ENCODE results near the gene VWF. TPM values are rescaled to one million over a fixed set of nuclear protein-coding genes. Genes with fewer than 3 reads are reported as not detected.

The VWF gene
- total RNA-seq, 1 experiment from 2014 or later, result 0.41 TPM

DNA sequence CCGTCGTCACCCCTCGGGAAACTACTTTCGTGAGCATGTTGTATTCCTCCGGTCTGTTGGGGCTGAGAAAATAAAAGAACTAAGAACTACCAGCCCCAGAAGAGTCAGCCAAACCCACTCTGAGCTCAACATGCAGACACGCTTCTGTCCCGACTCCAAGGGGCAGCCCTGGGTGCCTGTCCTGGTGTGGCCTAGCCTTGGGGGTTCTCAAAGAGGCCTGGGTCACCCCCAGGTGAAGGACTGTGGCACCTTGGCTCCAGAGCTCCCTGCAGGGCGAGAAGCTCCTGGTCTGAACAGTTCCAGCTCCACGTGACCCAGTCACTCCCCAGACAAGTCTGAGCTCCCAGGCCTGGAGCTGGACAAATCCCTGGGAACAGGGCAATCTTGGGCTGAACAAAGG is 87.0 kb downstream of the VWF start:
- H3K9me3 Mint-ChIP-seq (ENCODE audit: unreplicated experiment), result no peaks in the 10 kb centered on the region
- no peaks in the 10 kb centered on the region for H3K27me3 ChIP-seq (replicated peaks; ENCODE audit: control insufficient read depth, insufficient read depth, low read length)
- H3K4me1 ChIP-seq, result no peaks in the 10 kb centered on the region
- no peak overlapping the region for H3K27ac Mint-ChIP-seq (ENCODE audit: unreplicated experiment)
- H3K4me3 Mint-ChIP-seq (ENCODE audit: unreplicated experiment), result no peak overlapping the region
- BruUV-seq (replicated peaks), result no TSS peak
- H3K36me3 ChIP-seq (ENCODE audit: control insufficient read depth, insufficient read depth, low read length), result no peaks in the 10 kb centered on the region
- H3K36me3 Mint-ChIP-seq (ENCODE audit: insufficient read depth, unreplicated experiment), result no peaks in the 10 kb centered on the region
- H3K4me1 Mint-ChIP-seq (ENCODE audit: low read depth, unreplicated experiment), result no peaks in the 10 kb centered on the region
- no peak overlapping the region for H3K4me3 ChIP-seq (ENCODE audit: low read depth, low read length)
- peaks cover 3% of the 10 kb centered on the region for H3K27me3 Mint-ChIP-seq (ENCODE audit: insufficient read depth, unreplicated experiment)
- DNase-seq, result no peak
- intact Hi-C loops (cut with micrococcal nuclease; ENCODE audit: unreplicated experiment), result loop anchor here (5.0 kb wide), 1 partner anchor 605 kb away; the partner anchor contains the start of gene NTF3
- POLR2A ChIA-PET, result interaction anchor here (0.7 kb wide), 1 partner anchor 239 kb away, joined by 3 read pairs; no protein-coding TSS in a partner anchor
- TF ChIP-seq, protein P1, sequence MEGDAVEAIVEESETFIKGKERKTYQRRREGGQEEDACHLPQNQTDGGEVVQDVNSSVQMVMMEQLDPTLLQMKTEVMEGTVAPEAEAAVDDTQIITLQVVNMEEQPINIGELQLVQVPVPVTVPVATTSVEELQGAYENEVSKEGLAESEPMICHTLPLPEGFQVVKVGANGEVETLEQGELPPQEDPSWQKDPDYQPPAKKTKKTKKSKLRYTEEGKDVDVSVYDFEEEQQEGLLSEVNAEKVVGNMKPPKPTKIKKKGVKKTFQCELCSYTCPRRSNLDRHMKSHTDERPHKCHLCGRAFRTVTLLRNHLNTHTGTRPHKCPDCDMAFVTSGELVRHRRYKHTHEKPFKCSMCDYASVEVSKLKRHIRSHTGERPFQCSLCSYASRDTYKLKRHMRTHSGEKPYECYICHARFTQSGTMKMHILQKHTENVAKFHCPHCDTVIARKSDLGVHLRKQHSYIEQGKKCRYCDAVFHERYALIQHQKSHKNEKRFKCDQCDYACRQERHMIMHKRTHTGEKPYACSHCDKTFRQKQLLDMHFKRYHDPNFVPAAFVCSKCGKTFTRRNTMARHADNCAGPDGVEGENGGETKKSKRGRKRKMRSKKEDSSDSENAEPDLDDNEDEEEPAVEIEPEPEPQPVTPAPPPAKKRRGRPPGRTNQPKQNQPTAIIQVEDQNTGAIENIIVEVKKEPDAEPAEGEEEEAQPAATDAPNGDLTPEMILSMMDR (IDR thresholded peaks at IDR 0.05; ENCODE audit: insufficient read depth in 1 of 2, low read depth in 1 of 2, low read length in 1 of 2, severe bottlenecking in 1 of 2, unreplicated experiment in 1 of 2), result no peak
- CTCF ChIA-PET, result interaction anchor here (0.5 to 3.7 kb wide), 31 partner anchors 9 to 871 kb away, joined by 3 to 200 read pairs (median 4); no protein-coding TSS in a partner anchor
- H3K9me3 ChIP-seq, result no peaks in the 10 kb centered on the region

DNA sequence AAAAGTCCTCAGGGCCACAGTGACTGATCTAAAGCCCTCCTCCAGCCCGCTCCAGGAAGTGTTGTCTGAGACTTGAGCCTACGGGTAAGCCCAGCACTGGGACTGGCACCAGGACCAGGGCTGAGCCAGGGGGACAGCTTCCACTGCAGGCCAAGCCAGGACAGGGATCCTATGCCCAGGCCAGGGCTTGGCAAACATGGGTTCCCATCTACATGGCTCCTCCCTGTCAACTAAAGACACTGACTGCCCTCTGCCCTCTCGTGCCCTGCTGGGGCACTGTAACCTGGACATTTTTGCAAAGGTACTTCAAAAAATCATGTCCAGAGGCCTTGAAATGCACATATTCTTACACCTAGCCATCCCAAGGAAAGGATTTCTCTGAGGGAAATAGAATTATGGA is 88.0 kb downstream of the VWF start:
- Histone ChIP-seq H3K9me3 (no peaks in the 10 kb centered on the region), H3K4me1 (no peaks in the 10 kb centered on the region), H3K36me3 (ENCODE audit: control insufficient read depth, insufficient read depth, low read length) (no peaks in the 10 kb centered on the region), H3K4me3 (ENCODE audit: low read depth, low read length) (no peak overlapping the region), H3K27me3 (replicated peaks; ENCODE audit: control insufficient read depth, insufficient read depth, low read length) (no peaks in the 10 kb centered on the region)
- Mint-ChIP-seq H3K9me3 (ENCODE audit: unreplicated experiment) (no peaks in the 10 kb centered on the region), H3K27me3 (ENCODE audit: insufficient read depth, unreplicated experiment) (peaks cover 3% of the 10 kb centered on the region), H3K4me1 (ENCODE audit: low read depth, unreplicated experiment) (no peaks in the 10 kb centered on the region), H3K36me3 (ENCODE audit: insufficient read depth, unreplicated experiment) (no peaks in the 10 kb centered on the region), H3K4me3 (ENCODE audit: unreplicated experiment) (no peak overlapping the region), H3K27ac (ENCODE audit: unreplicated experiment) (no peak overlapping the region)
- ChIA-PET CTCF (interaction anchor here (3.7 kb wide), 1 partner anchor 46 kb away, joined by 200 read pairs; no protein-coding TSS in a partner anchor), POLR2A (no interaction called here)
- TF ChIP-seq, protein P1 (IDR thresholded peaks at IDR 0.05; ENCODE audit: insufficient read depth in 1 of 2, low read depth in 1 of 2, low read length in 1 of 2, severe bottlenecking in 1 of 2, unreplicated experiment in 1 of 2), result no peak
- no peak for DNase-seq
- BruUV-seq (replicated peaks), result no TSS peak
- intact Hi-C loops (cut with micrococcal nuclease; ENCODE audit: unreplicated experiment), result loop anchor here (5.0 kb wide), 1 partner anchor 604 kb away; the partner anchor contains the start of gene NTF3

DNA sequence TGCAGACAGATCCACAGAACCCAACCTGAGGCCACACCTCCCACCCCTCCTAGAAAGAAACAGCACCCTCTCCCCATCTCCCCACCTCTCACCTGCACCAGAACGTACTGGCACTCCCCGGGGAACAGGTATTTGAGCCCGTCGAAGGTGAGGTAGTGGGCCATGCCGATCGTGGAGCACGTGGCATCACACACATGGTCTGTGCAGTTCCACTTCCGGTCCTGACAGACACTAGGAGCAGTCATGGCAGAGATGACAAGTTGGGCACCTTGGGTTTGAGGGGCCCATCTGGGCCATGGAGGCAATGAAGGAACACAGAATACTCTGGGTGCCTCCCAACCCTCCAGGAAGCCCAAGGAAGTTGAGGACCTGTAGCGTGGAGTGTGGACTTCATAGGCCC is 89.9 kb downstream of the VWF start:
- intact Hi-C loops (cut with micrococcal nuclease; ENCODE audit: unreplicated experiment), result no loop called here
- DNase-seq, result no peak
- Histone ChIP-seq H3K36me3 (ENCODE audit: control insufficient read depth, insufficient read depth, low read length) (no peaks in the 10 kb centered on the region), H3K4me1 (no peaks in the 10 kb centered on the region), H3K27me3 (replicated peaks; ENCODE audit: control insufficient read depth, insufficient read depth, low read length) (no peaks in the 10 kb centered on the region), H3K4me3 (ENCODE audit: low read depth, low read length) (no peak overlapping the region), H3K9me3 (no peaks in the 10 kb centered on the region)
- H3K27me3 Mint-ChIP-seq (ENCODE audit: insufficient read depth, unreplicated experiment), result no peaks in the 10 kb centered on the region
- TF ChIP-seq, protein P1 (IDR thresholded peaks at IDR 0.05; ENCODE audit: insufficient read depth in 1 of 2, low read depth in 1 of 2, low read length in 1 of 2, severe bottlenecking in 1 of 2, unreplicated experiment in 1 of 2), result no peak
- no peak overlapping the region for H3K4me3 Mint-ChIP-seq (ENCODE audit: unreplicated experiment)
- CTCF ChIA-PET, result interaction anchor here (0.8 to 3.2 kb wide), 2 partner anchors 44 to 46 kb away, joined by 5 to 20 read pairs; no protein-coding TSS in a partner anchor
- H3K36me3 Mint-ChIP-seq (ENCODE audit: insufficient read depth, unreplicated experiment), result no peaks in the 10 kb centered on the region
- no TSS peak for BruUV-seq (replicated peaks)
- H3K27ac Mint-ChIP-seq (ENCODE audit: unreplicated experiment), result no peak overlapping the region
- no peaks in the 10 kb centered on the region for H3K9me3 Mint-ChIP-seq (ENCODE audit: unreplicated experiment)
- POLR2A ChIA-PET, result no interaction called here
- H3K4me1 Mint-ChIP-seq (ENCODE audit: low read depth, unreplicated experiment), result no peaks in the 10 kb centered on the region

All from Caco-2 (cell line).